ENCODE measurements around the gene ASTN1.

DNA sequence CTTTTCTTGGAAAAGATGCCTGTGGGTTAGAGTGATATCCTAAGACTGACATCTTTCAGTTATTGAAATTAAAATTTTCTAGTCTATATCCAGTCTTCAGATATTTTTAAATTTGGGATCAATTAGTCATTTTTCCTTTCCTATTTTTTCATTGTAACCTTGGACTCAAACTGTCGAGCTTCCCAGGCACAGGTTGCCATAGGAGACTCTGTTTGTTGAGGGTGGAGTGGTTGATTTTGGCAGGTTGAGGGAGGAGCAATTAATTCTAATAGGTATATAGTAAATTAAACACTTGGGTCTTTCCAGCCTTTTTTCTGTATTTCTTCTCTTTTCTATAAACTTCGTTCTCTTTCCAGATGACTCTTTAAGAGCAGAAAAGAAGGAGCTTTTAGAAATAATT is 326.8 kb downstream of the ASTN1 start:
- TF ChIP-seq POLR2AphosphoS5 (IDR thresholded peaks at IDR 0.05; ENCODE audit: borderline replicate concordance, low read depth, low read length) = no peak
- no peak for TF ChIP-seq EZH2 (IDR thresholded peaks at IDR 0.05)
